Keratinocyte (primary cell): ENCODE data around the gene TNC.

ENCODE experiments used
- EZH2 ChIP-seq: IDR thresholded peaks from one replicate; pipeline ENCODE4 v1.6.1; 2012; ENCODE audit warnings: inconsistent platforms, mild to moderate bottlenecking, low read length, moderate library complexity
- TF ChIP-seq, protein P1 (sequence below), 3 experiments: IDR thresholded peaks in 1 of 3; conservative IDR thresholded peaks in 1 of 3; optimal IDR thresholded peaks in 1 of 3; 2 replicates in 2 of 3; 3 replicates in 1 of 3; pipeline versions ENCODE3 to v1.5.1; 2011; ENCODE audit warnings: low read length in 3 of 3, mild to moderate bottlenecking in 3 of 3, moderate library complexity in 2 of 3, control low read depth in 1 of 3, inconsistent platforms in 1 of 3; ENCODE audit not compliant: insufficient read depth in 2 of 3; ENCODE audit errors: extremely low read depth in 1 of 3

DNA sequence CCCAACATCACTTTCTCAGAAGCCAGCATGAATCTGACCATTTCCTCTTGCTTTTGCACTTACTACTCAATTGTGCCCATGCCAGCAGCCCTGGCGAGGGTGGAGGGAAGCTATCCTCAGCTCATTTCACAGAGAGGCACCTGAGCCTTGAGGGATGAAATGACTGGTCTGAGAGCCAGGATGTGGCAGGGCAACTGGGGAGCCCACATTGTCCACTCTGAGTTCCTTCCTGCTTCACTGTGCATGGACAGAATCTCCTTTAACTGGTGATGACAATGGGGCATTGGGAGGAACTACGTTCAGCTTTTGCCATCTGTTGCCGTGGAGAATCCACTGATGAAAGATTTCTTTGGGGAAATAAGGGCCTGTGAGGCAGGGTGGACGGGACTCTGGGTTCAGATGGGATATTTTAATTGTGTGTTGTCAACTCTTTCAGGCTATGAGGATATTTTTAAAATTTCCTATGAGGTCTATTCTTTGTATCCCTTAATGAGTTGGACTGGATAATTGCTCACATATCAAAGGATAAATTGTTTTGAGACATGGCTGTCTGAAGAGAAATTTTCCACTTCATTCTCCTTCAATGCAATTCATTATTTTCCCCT lies 78.3 kb downstream of the TNC start:
- TF ChIP-seq, protein P1, sequence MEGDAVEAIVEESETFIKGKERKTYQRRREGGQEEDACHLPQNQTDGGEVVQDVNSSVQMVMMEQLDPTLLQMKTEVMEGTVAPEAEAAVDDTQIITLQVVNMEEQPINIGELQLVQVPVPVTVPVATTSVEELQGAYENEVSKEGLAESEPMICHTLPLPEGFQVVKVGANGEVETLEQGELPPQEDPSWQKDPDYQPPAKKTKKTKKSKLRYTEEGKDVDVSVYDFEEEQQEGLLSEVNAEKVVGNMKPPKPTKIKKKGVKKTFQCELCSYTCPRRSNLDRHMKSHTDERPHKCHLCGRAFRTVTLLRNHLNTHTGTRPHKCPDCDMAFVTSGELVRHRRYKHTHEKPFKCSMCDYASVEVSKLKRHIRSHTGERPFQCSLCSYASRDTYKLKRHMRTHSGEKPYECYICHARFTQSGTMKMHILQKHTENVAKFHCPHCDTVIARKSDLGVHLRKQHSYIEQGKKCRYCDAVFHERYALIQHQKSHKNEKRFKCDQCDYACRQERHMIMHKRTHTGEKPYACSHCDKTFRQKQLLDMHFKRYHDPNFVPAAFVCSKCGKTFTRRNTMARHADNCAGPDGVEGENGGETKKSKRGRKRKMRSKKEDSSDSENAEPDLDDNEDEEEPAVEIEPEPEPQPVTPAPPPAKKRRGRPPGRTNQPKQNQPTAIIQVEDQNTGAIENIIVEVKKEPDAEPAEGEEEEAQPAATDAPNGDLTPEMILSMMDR (optimal IDR thresholded peaks at IDR 0.05 in 1 of 3, IDR thresholded peaks at IDR 0.05 in 1 of 3, conservative IDR thresholded peaks at IDR 0.05 in 1 of 3; ENCODE audit: extremely low read depth in 1 of 3, insufficient read depth in 2 of 3, low read length in 3 of 3) = no peak
- TF ChIP-seq EZH2 = no peak
